Transverse colon (tissue), 3 donors: ENCODE measurements around the gene MAU2.

Source experiments
- POLR2A ChIP-seq: fragments of 450-650 bp; IDR thresholded peaks from one replicate; pipeline ENCODE4 v1.6.1; 2016; ENCODE audit warnings: antibody characterized with exemption, mild to moderate bottlenecking, moderate library complexity
- TF ChIP-seq, protein P1 (sequence below), 5 experiments: fragments of 200-600 bp in 3 of 5; fragments of 450-650 bp in 2 of 5; sonication (generic) in 3 of 5; IDR thresholded peaks; 1 replicate in 2 of 5; 2 replicates in 3 of 5; pipeline ENCODE4 v1.5.1; 2016 to 2017; ENCODE audit warnings: antibody characterized with exemption in 5 of 5, inconsistent platforms in 3 of 5, mild to moderate bottlenecking in 2 of 5, moderate library complexity in 1 of 5

DNA sequence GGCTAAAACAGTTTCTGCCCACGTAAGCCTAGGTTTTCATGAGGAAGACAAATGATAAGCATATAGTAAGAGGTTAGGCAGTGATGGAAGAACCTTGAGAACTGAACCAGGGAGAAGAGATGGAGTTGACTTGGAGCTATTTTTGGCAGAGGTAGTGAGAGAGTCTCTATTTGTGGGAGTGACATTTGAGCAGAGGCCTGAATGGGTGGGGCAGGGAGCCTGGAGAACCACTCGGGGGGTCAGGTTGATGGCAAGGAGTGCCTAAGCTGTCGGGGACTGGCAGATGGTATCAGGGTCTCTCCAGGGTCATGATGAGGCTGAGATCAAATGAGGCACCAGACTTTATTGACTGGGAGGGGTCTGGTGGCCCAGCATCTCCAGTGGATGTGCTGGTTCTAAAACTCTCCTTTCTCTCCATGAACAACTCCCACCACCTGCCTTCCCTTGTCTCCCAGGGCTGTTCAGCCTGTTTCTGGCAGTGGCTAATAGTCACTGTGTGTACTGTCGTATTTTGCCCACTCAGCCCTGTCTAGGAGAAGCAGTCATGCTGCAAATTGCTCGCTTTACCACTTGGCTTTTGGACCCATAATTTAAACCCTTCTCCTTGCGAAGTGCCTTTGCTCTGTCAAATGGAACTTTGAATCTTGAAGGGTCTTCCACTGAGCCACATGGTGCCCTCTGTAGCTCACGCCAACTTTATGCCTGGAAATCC, 3.6 kb downstream of the MAU2 start:
- TF ChIP-seq, protein P1, sequence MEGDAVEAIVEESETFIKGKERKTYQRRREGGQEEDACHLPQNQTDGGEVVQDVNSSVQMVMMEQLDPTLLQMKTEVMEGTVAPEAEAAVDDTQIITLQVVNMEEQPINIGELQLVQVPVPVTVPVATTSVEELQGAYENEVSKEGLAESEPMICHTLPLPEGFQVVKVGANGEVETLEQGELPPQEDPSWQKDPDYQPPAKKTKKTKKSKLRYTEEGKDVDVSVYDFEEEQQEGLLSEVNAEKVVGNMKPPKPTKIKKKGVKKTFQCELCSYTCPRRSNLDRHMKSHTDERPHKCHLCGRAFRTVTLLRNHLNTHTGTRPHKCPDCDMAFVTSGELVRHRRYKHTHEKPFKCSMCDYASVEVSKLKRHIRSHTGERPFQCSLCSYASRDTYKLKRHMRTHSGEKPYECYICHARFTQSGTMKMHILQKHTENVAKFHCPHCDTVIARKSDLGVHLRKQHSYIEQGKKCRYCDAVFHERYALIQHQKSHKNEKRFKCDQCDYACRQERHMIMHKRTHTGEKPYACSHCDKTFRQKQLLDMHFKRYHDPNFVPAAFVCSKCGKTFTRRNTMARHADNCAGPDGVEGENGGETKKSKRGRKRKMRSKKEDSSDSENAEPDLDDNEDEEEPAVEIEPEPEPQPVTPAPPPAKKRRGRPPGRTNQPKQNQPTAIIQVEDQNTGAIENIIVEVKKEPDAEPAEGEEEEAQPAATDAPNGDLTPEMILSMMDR (IDR thresholded peaks at IDR 0.05), result no peak
- no peak for TF ChIP-seq POLR2A
